ENCODE results near the gene UBR3. TPM values are rescaled to one million over a fixed set of nuclear protein-coding genes. Genes with fewer than 3 reads are reported as not detected.
A peak's percentile ranks its signal among the peaks of the same experiment; 100 is the strongest.

UBR3 gene, protein sequence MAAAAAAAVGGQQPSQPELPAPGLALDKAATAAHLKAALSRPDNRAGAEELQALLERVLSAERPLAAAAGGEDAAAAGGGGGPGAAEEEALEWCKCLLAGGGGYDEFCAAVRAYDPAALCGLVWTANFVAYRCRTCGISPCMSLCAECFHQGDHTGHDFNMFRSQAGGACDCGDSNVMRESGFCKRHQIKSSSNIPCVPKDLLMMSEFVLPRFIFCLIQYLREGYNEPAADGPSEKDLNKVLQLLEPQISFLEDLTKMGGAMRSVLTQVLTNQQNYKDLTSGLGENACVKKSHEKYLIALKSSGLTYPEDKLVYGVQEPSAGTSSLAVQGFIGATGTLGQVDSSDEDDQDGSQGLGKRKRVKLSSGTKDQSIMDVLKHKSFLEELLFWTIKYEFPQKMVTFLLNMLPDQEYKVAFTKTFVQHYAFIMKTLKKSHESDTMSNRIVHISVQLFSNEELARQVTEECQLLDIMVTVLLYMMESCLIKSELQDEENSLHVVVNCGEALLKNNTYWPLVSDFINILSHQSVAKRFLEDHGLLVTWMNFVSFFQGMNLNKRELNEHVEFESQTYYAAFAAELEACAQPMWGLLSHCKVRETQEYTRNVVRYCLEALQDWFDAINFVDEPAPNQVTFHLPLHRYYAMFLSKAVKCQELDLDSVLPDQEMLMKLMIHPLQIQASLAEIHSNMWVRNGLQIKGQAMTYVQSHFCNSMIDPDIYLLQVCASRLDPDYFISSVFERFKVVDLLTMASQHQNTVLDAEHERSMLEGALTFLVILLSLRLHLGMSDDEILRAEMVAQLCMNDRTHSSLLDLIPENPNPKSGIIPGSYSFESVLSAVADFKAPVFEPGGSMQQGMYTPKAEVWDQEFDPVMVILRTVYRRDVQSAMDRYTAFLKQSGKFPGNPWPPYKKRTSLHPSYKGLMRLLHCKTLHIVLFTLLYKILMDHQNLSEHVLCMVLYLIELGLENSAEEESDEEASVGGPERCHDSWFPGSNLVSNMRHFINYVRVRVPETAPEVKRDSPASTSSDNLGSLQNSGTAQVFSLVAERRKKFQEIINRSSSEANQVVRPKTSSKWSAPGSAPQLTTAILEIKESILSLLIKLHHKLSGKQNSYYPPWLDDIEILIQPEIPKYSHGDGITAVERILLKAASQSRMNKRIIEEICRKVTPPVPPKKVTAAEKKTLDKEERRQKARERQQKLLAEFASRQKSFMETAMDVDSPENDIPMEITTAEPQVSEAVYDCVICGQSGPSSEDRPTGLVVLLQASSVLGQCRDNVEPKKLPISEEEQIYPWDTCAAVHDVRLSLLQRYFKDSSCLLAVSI (N-terminal part only)
- 29.9 and 31.9 TPM in 2 replicates for total RNA-seq (2012; rRNA removed)

DNA sequence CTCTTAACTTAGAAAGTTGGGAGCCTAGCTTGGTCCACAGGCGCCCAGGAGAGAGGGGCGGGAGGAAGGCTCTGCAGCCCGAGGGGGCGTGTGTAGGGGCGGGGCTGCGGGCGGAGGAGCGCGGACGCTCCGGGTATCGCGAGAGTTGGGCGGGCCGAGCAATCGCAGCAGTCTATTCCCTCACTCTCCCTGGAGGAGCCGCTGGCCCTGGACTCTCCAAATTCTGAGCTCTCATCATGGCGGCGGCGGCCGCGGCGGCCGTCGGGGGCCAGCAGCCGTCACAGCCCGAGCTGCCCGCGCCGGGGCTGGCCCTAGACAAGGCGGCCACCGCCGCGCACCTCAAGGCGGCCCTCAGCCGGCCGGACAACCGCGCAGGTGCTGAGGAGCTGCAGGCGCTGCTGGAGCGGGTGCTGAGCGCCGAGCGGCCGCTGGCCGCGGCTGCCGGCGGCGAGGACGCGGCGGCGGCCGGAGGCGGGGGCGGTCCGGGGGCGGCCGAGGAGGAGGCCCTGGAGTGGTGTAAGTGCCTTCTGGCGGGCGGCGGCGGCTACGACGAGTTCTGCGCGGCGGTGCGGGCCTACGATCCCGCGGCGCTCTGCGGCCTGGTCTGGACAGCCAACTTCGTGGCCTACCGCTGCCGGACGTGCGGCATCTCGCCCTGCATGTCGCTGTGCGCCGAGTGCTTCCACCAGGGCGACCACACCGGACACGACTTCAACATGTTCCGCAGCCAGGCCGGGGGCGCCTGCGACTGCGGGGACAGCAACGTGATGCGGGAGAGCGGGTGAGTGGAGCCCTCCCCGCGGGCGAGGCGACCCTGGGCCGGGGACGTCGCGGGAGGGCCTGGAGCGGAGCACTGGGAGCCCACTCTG lies at the start of gene UBR3:
UBR3 (plus strand) TSS at position 183 of the 869 bp plus-strand sequence; CDS start at position 237, 54 bp downstream.
- Histone ChIP-seq H3K9me3 (replicated peaks; ENCODE audit: low read length) (no peaks in the 10 kb centered on the region), H3K36me3 (ENCODE audit: insufficient read depth, low read length) (no peaks in the 10 kb centered on the region), H3K27me3 (ENCODE audit: control insufficient read depth, insufficient read depth, low read length) (no peaks in the 10 kb centered on the region), H3K4me1 (ENCODE audit: control insufficient read depth, insufficient read depth, low read length) (peaks cover 33% of the 10 kb centered on the region), H3K4me3 (ENCODE audit: low read length) (peak within 1 kb of the TSS; percentile 78), H3K4me2 (ENCODE audit: low read length) (peak within 1 kb of the TSS; percentile 81), H3K9ac (ENCODE audit: low read depth, low read length) (peak within 1 kb of the TSS; percentile 91)

GRCh38 chr2:169778446-169778845 lies 48.8 kb upstream of the UBR3 start:
- peaks cover 16% of the 10 kb centered on the region for H3K4me1 ChIP-seq (ENCODE audit: control insufficient read depth, insufficient read depth, low read length)
- no peaks in the 10 kb centered on the region for H3K36me3 ChIP-seq (ENCODE audit: insufficient read depth, low read length)
- H3K4me3 ChIP-seq (ENCODE audit: low read length): no peak overlapping the region
- no peak overlapping the region for H3K4me2 ChIP-seq (ENCODE audit: low read length)
- no peak overlapping the region for H3K9ac ChIP-seq (ENCODE audit: low read depth, low read length)
- no peaks in the 10 kb centered on the region for H3K27me3 ChIP-seq (ENCODE audit: control insufficient read depth, insufficient read depth, low read length)
- H3K9me3 ChIP-seq (replicated peaks; ENCODE audit: low read length): no peaks in the 10 kb centered on the region

GRCh38 chr2:169781249-169782013 lies 45.8 kb upstream of the UBR3 start:
- Histone ChIP-seq H3K9me3 (replicated peaks; ENCODE audit: low read length) (no peaks in the 10 kb centered on the region), H3K36me3 (ENCODE audit: insufficient read depth, low read length) (no peaks in the 10 kb centered on the region), H3K4me2 (ENCODE audit: low read length) (no peak overlapping the region), H3K4me3 (ENCODE audit: low read length) (no peak overlapping the region), H3K4me1 (ENCODE audit: control insufficient read depth, insufficient read depth, low read length) (peaks cover 6% of the 10 kb centered on the region), H3K27me3 (ENCODE audit: control insufficient read depth, insufficient read depth, low read length) (no peaks in the 10 kb centered on the region), H3K9ac (ENCODE audit: low read depth, low read length) (no peak overlapping the region)

GRCh38 chr2:169782513-169782912 lies 44.7 kb upstream of the UBR3 start:
- Histone ChIP-seq H3K4me2 (ENCODE audit: low read length) (no peak overlapping the region), H3K9ac (ENCODE audit: low read depth, low read length) (no peak overlapping the region), H3K27me3 (ENCODE audit: control insufficient read depth, insufficient read depth, low read length) (no peaks in the 10 kb centered on the region), H3K9me3 (replicated peaks; ENCODE audit: low read length) (no peaks in the 10 kb centered on the region), H3K4me1 (ENCODE audit: control insufficient read depth, insufficient read depth, low read length) (no peaks in the 10 kb centered on the region), H3K4me3 (ENCODE audit: low read length) (no peak overlapping the region), H3K36me3 (ENCODE audit: insufficient read depth, low read length) (no peaks in the 10 kb centered on the region)

- Histone ChIP-seq H3K27me3 (ENCODE audit: control insufficient read depth, insufficient read depth, low read length) (no peaks in the 10 kb centered on the region), H3K4me2 (ENCODE audit: low read length) (no peak overlapping the region), H3K9ac (ENCODE audit: low read depth, low read length) (no peak overlapping the region), H3K9me3 (replicated peaks; ENCODE audit: low read length) (no peaks in the 10 kb centered on the region), H3K4me1 (ENCODE audit: control insufficient read depth, insufficient read depth, low read length) (peaks cover 4% of the 10 kb centered on the region), H3K4me3 (ENCODE audit: low read length) (no peak overlapping the region), H3K36me3 (ENCODE audit: insufficient read depth, low read length) (no peaks in the 10 kb centered on the region)
These were observed 36.7 kb upstream of the UBR3 start for GRCh38 chr2:169790581-169790980.

- no peaks in the 10 kb centered on the region for H3K36me3 ChIP-seq (ENCODE audit: insufficient read depth, low read length)
These were observed 32.1 kb upstream of the UBR3 start for GRCh38 chr2:169795181-169795580.

GRCh38 chr2:169796441-169796840 lies 30.8 kb upstream of the UBR3 start:
- no peak overlapping the region for H3K9ac ChIP-seq (ENCODE audit: low read depth, low read length)
- H3K4me1 ChIP-seq (ENCODE audit: control insufficient read depth, insufficient read depth, low read length): peaks cover 3% of the 10 kb centered on the region
- no peak overlapping the region for H3K4me2 ChIP-seq (ENCODE audit: low read length)
- no peaks in the 10 kb centered on the region for H3K27me3 ChIP-seq (ENCODE audit: control insufficient read depth, insufficient read depth, low read length)
- no peaks in the 10 kb centered on the region for H3K9me3 ChIP-seq (replicated peaks; ENCODE audit: low read length)
- peaks cover 9% of the 10 kb centered on the region for H3K36me3 ChIP-seq (ENCODE audit: insufficient read depth, low read length)
- no peak overlapping the region for H3K4me3 ChIP-seq (ENCODE audit: low read length)

More at GRCh38 chr2:169795181-169795580, 32.1 kb upstream of the UBR3 start:
- Histone ChIP-seq H3K4me3 (ENCODE audit: low read length) (no peak overlapping the region), H3K27me3 (ENCODE audit: control insufficient read depth, insufficient read depth, low read length) (no peaks in the 10 kb centered on the region), H3K4me2 (ENCODE audit: low read length) (no peak overlapping the region), H3K4me1 (ENCODE audit: control insufficient read depth, insufficient read depth, low read length) (peaks cover 3% of the 10 kb centered on the region), H3K9ac (ENCODE audit: low read depth, low read length) (no peak overlapping the region), H3K9me3 (replicated peaks; ENCODE audit: low read length) (no peaks in the 10 kb centered on the region)

- Histone ChIP-seq H3K4me2 (ENCODE audit: low read length) (no peak overlapping the region), H3K9ac (ENCODE audit: low read depth, low read length) (no peak overlapping the region), H3K27me3 (ENCODE audit: control insufficient read depth, insufficient read depth, low read length) (no peaks in the 10 kb centered on the region), H3K36me3 (ENCODE audit: insufficient read depth, low read length) (peaks cover 19% of the 10 kb centered on the region), H3K9me3 (replicated peaks; ENCODE audit: low read length) (no peaks in the 10 kb centered on the region), H3K4me3 (ENCODE audit: low read length) (no peak overlapping the region), H3K4me1 (ENCODE audit: control insufficient read depth, insufficient read depth, low read length) (peaks cover 11% of the 10 kb centered on the region)
These were observed 29.7 kb upstream of the UBR3 start for GRCh38 chr2:169797601-169798000.

- Histone ChIP-seq H3K4me1 (ENCODE audit: control insufficient read depth, insufficient read depth, low read length) (peaks cover 13% of the 10 kb centered on the region), H3K36me3 (ENCODE audit: insufficient read depth, low read length) (peaks cover 24% of the 10 kb centered on the region), H3K9me3 (replicated peaks; ENCODE audit: low read length) (no peaks in the 10 kb centered on the region), H3K9ac (ENCODE audit: low read depth, low read length) (peak overlapping the region; percentile 93), H3K27me3 (ENCODE audit: control insufficient read depth, insufficient read depth, low read length) (no peaks in the 10 kb centered on the region), H3K4me2 (ENCODE audit: low read length) (peak overlapping the region; percentile 80), H3K4me3 (ENCODE audit: low read length) (peak overlapping the region; percentile 94)
These were observed 28.9 kb upstream of the UBR3 start for GRCh38 chr2:169798397-169798717.
